Measurements from ENCODE around the gene NINJ1. TPM values are rescaled to one million over a fixed set of nuclear protein-coding genes. Genes with fewer than 3 reads are reported as not detected.

The NINJ1 gene
- total RNA-seq, 1 experiment from 2014 or later, result 10.3 TPM

- Histone ChIP-seq H3K4me1 (ENCODE audit: low read length) (peaks cover 16% of the 10 kb centered on the region), H3K9me3 (ENCODE audit: low read length) (no peaks in the 10 kb centered on the region), H3K9me2 (replicated peaks; ENCODE audit: insufficient read depth, low read length) (no peaks in the 10 kb centered on the region), H3K27me3 (ENCODE audit: low read length) (peaks cover 6% of the 10 kb centered on the region; the same call in 1 of the 2 replicates), H2AFZ (ENCODE audit: low read length) (no peak overlapping the region), H3K4me3 (ENCODE audit: low read length) (no peak overlapping the region), H3K36me3 (ENCODE audit: insufficient read depth, low read length) (no peaks in the 10 kb centered on the region), H3K79me2 (ENCODE audit: low read length) (no peaks in the 10 kb centered on the region), H3K27ac (ENCODE audit: low read length) (no peak overlapping the region), H3K9ac (ENCODE audit: low read length) (no peak overlapping the region), H3K4me2 (ENCODE audit: low read depth, low read length, poor library complexity, severe bottlenecking) (no peak overlapping the region), H4K20me1 (ENCODE audit: insufficient read depth, low read depth, low read length) (peaks cover 11% of the 10 kb centered on the region; the same call in 1 of the 2 replicates)
- no peak for DNase-seq
Measured at GRCh38 chr9:93099551-93100275, 34.3 kb downstream of the NINJ1 start.

DNA sequence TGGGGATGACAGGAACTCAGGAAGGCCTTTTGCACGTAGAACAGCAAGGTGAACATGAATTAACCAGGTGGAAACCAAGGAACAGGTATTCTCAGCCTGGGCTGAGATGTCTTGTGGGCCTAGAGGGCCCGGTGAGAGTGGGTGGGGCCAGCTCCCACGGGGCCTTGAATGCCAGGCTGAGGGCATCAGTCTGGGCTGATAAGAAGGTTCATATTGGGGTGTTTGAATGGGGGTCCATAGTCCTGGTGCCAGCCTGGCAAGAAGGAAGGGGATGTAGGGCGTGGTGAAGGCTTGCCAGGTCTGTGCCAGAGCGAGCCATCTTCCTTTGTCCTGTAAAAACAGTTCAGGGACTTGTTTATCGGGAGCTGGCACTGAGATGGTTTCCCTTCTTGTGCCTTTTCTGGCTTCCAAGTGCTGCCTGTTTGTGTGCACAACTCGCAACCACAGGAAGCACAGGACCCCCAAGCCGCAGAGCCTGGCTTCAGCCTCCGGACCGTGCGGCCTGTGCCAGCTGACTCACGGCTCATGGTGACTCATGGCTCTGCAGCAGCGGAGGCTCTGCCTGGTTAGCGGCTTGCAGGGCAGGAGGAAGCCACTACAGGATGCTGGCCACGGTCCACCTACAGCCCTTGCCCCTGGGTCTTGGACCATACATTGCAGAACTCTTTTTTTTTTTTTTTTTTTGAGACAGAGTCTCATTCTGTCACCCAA, 35.7 kb downstream of the NINJ1 start:
- Histone ChIP-seq H3K4me3 (ENCODE audit: low read length) (no peak overlapping the region), H3K9ac (ENCODE audit: low read length) (no peak overlapping the region)

GRCh38 chr9:93097511-93098201, 36.4 kb downstream of the NINJ1 start:
- Histone ChIP-seq H3K9me3 (ENCODE audit: low read length) (no peaks in the 10 kb centered on the region), H3K4me1 (ENCODE audit: low read length) (peaks cover 32% of the 10 kb centered on the region), H4K20me1 (ENCODE audit: insufficient read depth, low read depth, low read length) (peaks cover 11% of the 10 kb centered on the region; the same call in 1 of the 2 replicates), H3K27me3 (ENCODE audit: low read length) (0 out of 2 replicates have a peak, but pooled peaks cover 4% of the 10 kb centered on the region), H2AFZ (ENCODE audit: low read length) (no peak overlapping the region), H3K9ac (ENCODE audit: low read length) (peak overlapping the region; percentile 85; the same call in 1 of the 2 replicates), H3K9me2 (replicated peaks; ENCODE audit: insufficient read depth, low read length) (no peaks in the 10 kb centered on the region), H3K79me2 (ENCODE audit: low read length) (no peaks in the 10 kb centered on the region), H3K4me3 (ENCODE audit: low read length) (no peak overlapping the region), H3K27ac (ENCODE audit: low read length) (no peak overlapping the region), H3K36me3 (ENCODE audit: insufficient read depth, low read length) (no peaks in the 10 kb centered on the region), H3K4me2 (ENCODE audit: low read depth, low read length, poor library complexity, severe bottlenecking) (no peak overlapping the region)
- no peak for DNase-seq

More for the DNA sequence above, 35.7 kb downstream of the NINJ1 start:
- no peak for DNase-seq
- Histone ChIP-seq H3K9me2 (replicated peaks; ENCODE audit: insufficient read depth, low read length) (no peaks in the 10 kb centered on the region), H3K27me3 (ENCODE audit: low read length) (peaks cover 4% of the 10 kb centered on the region; the same call in 1 of the 2 replicates), H3K27ac (ENCODE audit: low read length) (no peak overlapping the region), H3K4me1 (ENCODE audit: low read length) (peaks cover 29% of the 10 kb centered on the region), H3K36me3 (ENCODE audit: insufficient read depth, low read length) (no peaks in the 10 kb centered on the region), H3K9me3 (ENCODE audit: low read length) (no peaks in the 10 kb centered on the region), H3K79me2 (ENCODE audit: low read length) (no peaks in the 10 kb centered on the region), H3K4me2 (ENCODE audit: low read depth, low read length, poor library complexity, severe bottlenecking) (no peak overlapping the region), H2AFZ (ENCODE audit: low read length) (no peak overlapping the region), H4K20me1 (ENCODE audit: insufficient read depth, low read depth, low read length) (peaks cover 11% of the 10 kb centered on the region; the same call in 1 of the 2 replicates)

GRCh38 chr9:93096811-93097382, 37.2 kb downstream of the NINJ1 start:
- Histone ChIP-seq H3K27ac (ENCODE audit: low read length) (no peak overlapping the region), H4K20me1 (ENCODE audit: insufficient read depth, low read depth, low read length) (peaks cover 11% of the 10 kb centered on the region; the same call in 1 of the 2 replicates), H3K9me3 (ENCODE audit: low read length) (no peaks in the 10 kb centered on the region), H3K27me3 (ENCODE audit: low read length) (no peaks in the 10 kb centered on the region), H3K4me3 (ENCODE audit: low read length) (peak overlapping the region; percentile 96), H3K79me2 (ENCODE audit: low read length) (no peaks in the 10 kb centered on the region), H3K9ac (ENCODE audit: low read length) (peak overlapping the region; percentile 85), H2AFZ (ENCODE audit: low read length) (no peak overlapping the region), H3K9me2 (replicated peaks; ENCODE audit: insufficient read depth, low read length) (no peaks in the 10 kb centered on the region), H3K4me2 (ENCODE audit: low read depth, low read length, poor library complexity, severe bottlenecking) (peak overlapping the region; percentile 92), H3K36me3 (ENCODE audit: insufficient read depth, low read length) (no peaks in the 10 kb centered on the region), H3K4me1 (ENCODE audit: low read length) (peaks cover 32% of the 10 kb centered on the region)
- no peak for DNase-seq

- Histone ChIP-seq H4K20me1 (ENCODE audit: insufficient read depth, low read depth, low read length) (peaks cover 11% of the 10 kb centered on the region; the same call in 1 of the 2 replicates), H3K27me3 (ENCODE audit: low read length) (no peaks in the 10 kb centered on the region), H3K36me3 (ENCODE audit: insufficient read depth, low read length) (no peaks in the 10 kb centered on the region), H3K4me3 (ENCODE audit: low read length) (peak within 1 kb of the TSS; percentile 96), H3K4me2 (ENCODE audit: low read depth, low read length, poor library complexity, severe bottlenecking) (peak within 1 kb of the TSS; percentile 97), H3K9ac (ENCODE audit: low read length) (peak within 1 kb of the TSS; percentile 91), H3K4me1 (ENCODE audit: low read length) (peaks cover 32% of the 10 kb centered on the region), H3K27ac (ENCODE audit: low read length) (peak within 1 kb of the TSS; percentile 77), H2AFZ (ENCODE audit: low read length) (peak within 1 kb of the TSS; percentile 95), H3K79me2 (ENCODE audit: low read length) (no peaks in the 10 kb centered on the region), H3K9me2 (replicated peaks; ENCODE audit: insufficient read depth, low read length) (no peaks in the 10 kb centered on the region), H3K9me3 (ENCODE audit: low read length) (no peaks in the 10 kb centered on the region)
- peak; percentile 62 for DNase-seq
Measured at GRCh38 chr9:93096131-93096802, 37.8 kb downstream of the NINJ1 start, which contains the start of gene CARD19. Gene CARD19, plus strand, starts transcription at chr9:93096217. Its CDS starts 129 bp downstream, at chr9:93096346.

- peak overlapping the region; percentile 96 for H3K4me3 ChIP-seq (ENCODE audit: low read length)
- H3K4me2 ChIP-seq (ENCODE audit: low read depth, low read length, poor library complexity, severe bottlenecking), result peak overlapping the region; percentile 97
- DNase-seq, result peak; percentile 100
- H3K36me3 ChIP-seq (ENCODE audit: insufficient read depth, low read length), result no peaks in the 10 kb centered on the region
- peak overlapping the region; percentile 91 for H3K9ac ChIP-seq (ENCODE audit: low read length)
- H3K9me2 ChIP-seq (replicated peaks; ENCODE audit: insufficient read depth, low read length), result no peaks in the 10 kb centered on the region
- H3K9me3 ChIP-seq (ENCODE audit: low read length), result no peaks in the 10 kb centered on the region
- peak overlapping the region; percentile 77 for H3K27ac ChIP-seq (ENCODE audit: low read length)
- H3K79me2 ChIP-seq (ENCODE audit: low read length), result no peaks in the 10 kb centered on the region
- peaks cover 32% of the 10 kb centered on the region for H3K4me1 ChIP-seq (ENCODE audit: low read length)
- H3K27me3 ChIP-seq (ENCODE audit: low read length), result no peaks in the 10 kb centered on the region
- H4K20me1 ChIP-seq (ENCODE audit: insufficient read depth, low read depth, low read length), result peaks cover 11% of the 10 kb centered on the region; the same call in 1 of the 2 replicates
- no peak overlapping the region; the same call in 1 of the 2 replicates for H2AFZ ChIP-seq (ENCODE audit: low read length)
Measured at GRCh38 chr9:93095205-93096130, 38.6 kb downstream of the NINJ1 start.
